Suprapubic skin (tissue), 4 donors: ENCODE data around the gene TULP4. TPM values are rescaled to one million over a fixed set of nuclear protein-coding genes. Genes with fewer than 3 reads are reported as not detected.

Experiments
- DNase-seq, 2 donors: peaks; one replicate each; pipeline ENCODE4 v3.0.0-alpha.2; 2019; ENCODE audit warnings: low spot score in 2 of 2
- H3K27ac ChIP-seq: fragments of 200-600 bp; sonication (generic); one replicate; pipeline ENCODE4 v1.5.1; 2019
- H3K27me3 ChIP-seq: fragments of 200-600 bp; sonication (generic); one replicate; pipeline ENCODE4 v1.5.1; 2019
- H3K36me3 ChIP-seq: fragments of 200-600 bp; sonication (generic); one replicate; pipeline ENCODE4 v1.5.1; 2019
- H3K4me1 ChIP-seq: fragments of 200-600 bp; sonication (generic); one replicate; pipeline ENCODE4 v1.5.1; 2019
- H3K4me3 ChIP-seq: fragments of 200-600 bp; sonication (generic); one replicate; pipeline ENCODE4 v1.5.1; 2019; ENCODE audit warnings: mild to moderate bottlenecking
- H3K9me3 ChIP-seq: fragments of 200-600 bp; sonication (generic); one replicate; pipeline ENCODE4 v1.5.1; 2019
- CTCF ChIP-seq, 2 donors: fragments of 200-600 bp in 1 of 2; fragments of 450-650 bp in 1 of 2; sonication (generic) in 1 of 2; IDR thresholded peaks; one replicate each; pipeline ENCODE4 v1.5.1; 2016 to 2019; ENCODE audit warnings: antibody characterized with exemption in 2 of 2, mild to moderate bottlenecking in 1 of 2, moderate library complexity in 1 of 2
- EP300 ChIP-seq: sonication (generic); formaldehyde crosslinking; IDR thresholded peaks from one replicate; pipeline ENCODE4 v1.6.1; 2017; ENCODE audit warnings: antibody characterized with exemption
- POLR2A ChIP-seq, 2 donors: fragments of 450-650 bp; IDR thresholded peaks; one replicate each; pipeline ENCODE4 v1.6.1; 2017; ENCODE audit warnings: antibody characterized with exemption in 2 of 2, mild to moderate bottlenecking in 2 of 2, moderate library complexity in 2 of 2
- POLR2AphosphoS5 ChIP-seq, 3 donors: sonication (generic); formaldehyde crosslinking; IDR thresholded peaks; one replicate each; pipeline ENCODE4 v1.6.1; 2017; ENCODE audit warnings: antibody characterized with exemption in 3 of 3
- WGBS: methylation state at CpG from one replicate; pipeline ENCODE4 v1.1.5; 2018; 5-methylcytosine and 5-hydroxymethylcytosine counted together
- total RNA-seq, 4 donors: library from RNA; depleted of rRNA; stranded (reverse); fragments of >200 nt; gene quantifications; one replicate each; pipeline ENCODE4 v1.1.0, GENCODE V29; 2016

The TULP4 gene
- total RNA-seq, 4 donors from 2014 or later: 123 to 156 (median 132) TPM

- H3K36me3 ChIP-seq: no peaks in the 10 kb centered on the region
- H3K27ac ChIP-seq: no peak overlapping the region
- H3K9me3 ChIP-seq: no peaks in the 10 kb centered on the region
- no peaks in the 10 kb centered on the region for H3K27me3 ChIP-seq
- WGBS: 60% methylated on average over 4 of the region's 4 CpGs
- peaks cover 26% of the 10 kb centered on the region for H3K4me1 ChIP-seq
- TF ChIP-seq CTCF (IDR thresholded peaks at IDR 0.05) (no peak), EP300 (no peak), POLR2A (IDR thresholded peaks at IDR 0.05) (no peak), POLR2AphosphoS5 (IDR thresholded peaks at IDR 0.05) (no peak)
- no peak for DNase-seq
- no peak overlapping the region for H3K4me3 ChIP-seq
These were observed 28.8 kb upstream of the TULP4 start for GRCh38 chr6:158283304-158283980.

GRCh38 chr6:158284007-158284875, 28.0 kb upstream of the TULP4 start:
- peaks cover 26% of the 10 kb centered on the region for H3K4me1 ChIP-seq
- H3K9me3 ChIP-seq: no peaks in the 10 kb centered on the region
- no peaks in the 10 kb centered on the region for H3K36me3 ChIP-seq
- no peaks in the 10 kb centered on the region for H3K27me3 ChIP-seq
- TF ChIP-seq EP300 (no peak), POLR2A (IDR thresholded peaks at IDR 0.05) (no peak), POLR2AphosphoS5 (IDR thresholded peaks at IDR 0.05) (no peak), CTCF (IDR thresholded peaks at IDR 0.05) (no peak)
- no peak overlapping the region for H3K27ac ChIP-seq
- no peak overlapping the region for H3K4me3 ChIP-seq
- no peak for DNase-seq
- WGBS: 54% methylated on average over 11 of the region's 11 CpGs

GRCh38 chr6:158284876-158285655, 27.2 kb upstream of the TULP4 start:
- Histone ChIP-seq H3K9me3 (no peaks in the 10 kb centered on the region), H3K36me3 (no peaks in the 10 kb centered on the region), H3K27ac (no peak overlapping the region), H3K4me3 (no peak overlapping the region), H3K27me3 (no peaks in the 10 kb centered on the region), H3K4me1 (peaks cover 26% of the 10 kb centered on the region)
- 84% methylated on average over 6 of the region's 6 CpGs for WGBS
- no peak for DNase-seq
- no peak for TF ChIP-seq CTCF (IDR thresholded peaks at IDR 0.05)

DNA sequence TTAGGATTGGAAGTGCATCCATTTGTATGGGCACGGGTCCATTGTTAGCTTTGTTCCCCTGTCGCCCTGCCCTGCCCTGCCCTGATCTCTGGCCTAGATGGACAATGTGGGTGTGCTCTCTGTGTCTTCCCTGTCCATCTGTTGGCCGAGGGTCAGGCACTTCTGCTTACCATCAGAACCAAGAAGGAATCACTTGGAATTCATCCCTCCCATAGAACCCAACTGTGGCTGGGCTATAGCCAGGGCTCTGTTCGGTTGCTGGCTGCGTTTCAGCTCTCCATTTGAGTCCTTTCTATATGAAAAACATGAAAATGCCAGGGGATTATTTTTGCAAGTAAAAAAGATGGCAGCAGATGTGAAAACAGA, 26.6 kb upstream of the TULP4 start:
- Histone ChIP-seq H3K36me3 (no peaks in the 10 kb centered on the region), H3K27me3 (no peaks in the 10 kb centered on the region), H3K4me3 (no peak overlapping the region), H3K27ac (no peak overlapping the region), H3K4me1 (peaks cover 26% of the 10 kb centered on the region), H3K9me3 (no peaks in the 10 kb centered on the region)
- WGBS: 50% methylated on average over 5 of the region's 5 CpGs
- TF ChIP-seq POLR2AphosphoS5 (IDR thresholded peaks at IDR 0.05): no peak
- no peak for DNase-seq

DNA sequence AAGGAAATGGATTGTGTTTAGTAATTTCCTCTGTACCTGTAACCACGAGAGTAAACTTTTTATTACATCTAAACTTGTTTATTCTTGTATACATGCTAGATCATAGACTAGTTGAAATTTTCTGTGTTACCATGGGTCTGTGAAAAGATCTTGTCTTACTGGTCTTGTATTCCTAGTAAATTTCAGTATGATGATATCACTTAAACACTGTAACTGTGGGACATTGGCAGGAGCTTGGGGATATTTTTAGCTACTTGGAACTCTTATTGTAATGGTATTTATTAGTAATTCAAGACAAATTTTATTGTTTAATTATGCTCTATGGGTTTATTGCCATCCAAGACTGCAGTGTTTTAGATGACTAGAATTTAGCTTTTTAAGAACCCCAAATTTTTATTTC, 25.9 kb upstream of the TULP4 start:
- Histone ChIP-seq H3K27me3 (no peaks in the 10 kb centered on the region), H3K27ac (no peak overlapping the region), H3K36me3 (no peaks in the 10 kb centered on the region), H3K4me3 (no peak overlapping the region), H3K9me3 (no peaks in the 10 kb centered on the region), H3K4me1 (peaks cover 26% of the 10 kb centered on the region)
- no peak for DNase-seq
- no peak for TF ChIP-seq POLR2A (IDR thresholded peaks at IDR 0.05)
- no peak for TF ChIP-seq POLR2AphosphoS5 (IDR thresholded peaks at IDR 0.05)
- no peak for TF ChIP-seq EP300
- TF ChIP-seq CTCF (IDR thresholded peaks at IDR 0.05): no peak
- 20% methylated on average over 1 of the region's 1 CpG for WGBS
